ENCODE measurements around the gene TF.
A peak's percentile ranks its signal among the peaks of the same experiment; 100 is the strongest.

Gene TF

DNA sequence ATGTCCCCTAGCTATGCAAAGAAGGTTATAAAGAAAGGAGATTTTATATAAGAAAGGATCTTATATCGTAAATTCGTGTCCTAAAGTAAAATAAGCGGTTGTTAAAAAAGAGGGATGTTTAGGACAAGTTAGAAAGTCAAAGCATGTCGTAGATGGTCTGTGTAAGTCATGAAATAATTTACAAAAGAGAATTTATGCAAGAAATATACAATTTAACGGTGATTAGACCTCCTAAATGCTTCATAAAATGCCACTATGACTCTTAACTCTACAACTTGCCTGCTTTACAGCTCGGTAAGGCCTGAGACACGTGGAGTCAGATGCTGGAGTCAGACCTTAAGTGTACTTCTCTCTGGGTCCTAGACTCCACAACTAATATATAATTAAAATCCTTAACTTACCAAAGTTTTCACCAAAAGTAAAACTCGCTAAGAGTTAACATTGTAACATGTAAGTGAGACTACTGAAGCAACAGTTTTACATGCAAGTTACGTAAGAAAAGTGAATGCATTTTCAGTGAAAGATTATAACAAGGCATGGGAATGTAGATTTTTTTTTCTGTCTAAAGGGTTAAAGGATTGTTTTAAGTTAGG, 46.1 kb downstream of the TF start:
- Mint-ChIP-seq H3K27me3 (ENCODE audit: low read depth) (no peaks in the 10 kb centered on the region), H3K27ac (no peak overlapping the region), H3K9me3 (peaks cover 34% of the 10 kb centered on the region), H3K4me1 (no peaks in the 10 kb centered on the region), H3K4me3 (no peak overlapping the region), H3K36me3 (ENCODE audit: low read depth) (peaks cover 5% of the 10 kb centered on the region)
- TF ChIP-seq, protein P1, sequence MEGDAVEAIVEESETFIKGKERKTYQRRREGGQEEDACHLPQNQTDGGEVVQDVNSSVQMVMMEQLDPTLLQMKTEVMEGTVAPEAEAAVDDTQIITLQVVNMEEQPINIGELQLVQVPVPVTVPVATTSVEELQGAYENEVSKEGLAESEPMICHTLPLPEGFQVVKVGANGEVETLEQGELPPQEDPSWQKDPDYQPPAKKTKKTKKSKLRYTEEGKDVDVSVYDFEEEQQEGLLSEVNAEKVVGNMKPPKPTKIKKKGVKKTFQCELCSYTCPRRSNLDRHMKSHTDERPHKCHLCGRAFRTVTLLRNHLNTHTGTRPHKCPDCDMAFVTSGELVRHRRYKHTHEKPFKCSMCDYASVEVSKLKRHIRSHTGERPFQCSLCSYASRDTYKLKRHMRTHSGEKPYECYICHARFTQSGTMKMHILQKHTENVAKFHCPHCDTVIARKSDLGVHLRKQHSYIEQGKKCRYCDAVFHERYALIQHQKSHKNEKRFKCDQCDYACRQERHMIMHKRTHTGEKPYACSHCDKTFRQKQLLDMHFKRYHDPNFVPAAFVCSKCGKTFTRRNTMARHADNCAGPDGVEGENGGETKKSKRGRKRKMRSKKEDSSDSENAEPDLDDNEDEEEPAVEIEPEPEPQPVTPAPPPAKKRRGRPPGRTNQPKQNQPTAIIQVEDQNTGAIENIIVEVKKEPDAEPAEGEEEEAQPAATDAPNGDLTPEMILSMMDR (IDR thresholded peaks at IDR 0.05; ENCODE audit: unreplicated experiment in 3 of 3) = no peak

- H3K36me3 Mint-ChIP-seq (ENCODE audit: low read depth) = peaks cover 5% of the 10 kb centered on the region
- H3K4me1 Mint-ChIP-seq = no peaks in the 10 kb centered on the region
- peaks cover 14% of the 10 kb centered on the region for H3K27me3 Mint-ChIP-seq (ENCODE audit: low read depth)
- TF ChIP-seq, protein P1 (IDR thresholded peaks at IDR 0.05; ENCODE audit: unreplicated experiment in 3 of 3) = no peak
- H3K27ac Mint-ChIP-seq = no peak overlapping the region
- peaks cover 16% of the 10 kb centered on the region for H3K9me3 Mint-ChIP-seq
- H3K4me3 Mint-ChIP-seq = no peak overlapping the region
Measured at GRCh38 chr3:133797396-133798105, 51.4 kb downstream of the TF start.

GRCh38 chr3:133799794-133800585, 53.8 kb downstream of the TF start:
- no peaks in the 10 kb centered on the region for H3K36me3 Mint-ChIP-seq (ENCODE audit: low read depth)
- TF ChIP-seq, protein P1 (IDR thresholded peaks at IDR 0.05; ENCODE audit: unreplicated experiment in 3 of 3) = no peak
- H3K9me3 Mint-ChIP-seq = peaks cover 7% of the 10 kb centered on the region
- no peak overlapping the region for H3K4me3 Mint-ChIP-seq
- peaks cover 21% of the 10 kb centered on the region for H3K27me3 Mint-ChIP-seq (ENCODE audit: low read depth)
- no peaks in the 10 kb centered on the region for H3K4me1 Mint-ChIP-seq
- H3K27ac Mint-ChIP-seq = no peak overlapping the region

DNA sequence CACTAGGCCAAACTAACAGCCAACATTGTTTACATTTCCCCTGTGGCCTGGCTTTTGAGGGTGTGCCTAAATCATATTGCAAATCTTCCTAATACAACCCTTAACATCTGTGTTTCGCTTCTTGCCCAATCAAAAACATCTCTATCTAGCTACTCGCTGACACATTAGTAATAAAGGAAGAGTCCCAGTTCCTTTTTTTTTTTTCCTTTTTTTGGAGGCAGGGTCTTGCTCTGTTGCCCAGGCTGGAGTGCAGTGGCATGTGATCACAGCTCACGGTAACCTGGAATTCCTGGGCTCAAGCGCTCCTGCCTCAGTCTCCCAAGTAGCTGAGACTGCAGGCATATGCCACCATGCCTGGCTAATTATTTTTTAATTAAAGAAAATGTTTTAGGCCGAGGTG, 57.3 kb downstream of the TF start:
- peaks cover 17% of the 10 kb centered on the region for H3K4me1 Mint-ChIP-seq
- H3K4me3 Mint-ChIP-seq = no peak overlapping the region
- H3K27me3 Mint-ChIP-seq (ENCODE audit: low read depth) = peaks cover 21% of the 10 kb centered on the region
- no peak overlapping the region for H3K27ac Mint-ChIP-seq
- TF ChIP-seq, protein P1 (IDR thresholded peaks at IDR 0.05; ENCODE audit: unreplicated experiment in 3 of 3) = no peak
- no peaks in the 10 kb centered on the region for H3K9me3 Mint-ChIP-seq
- peaks cover 10% of the 10 kb centered on the region for H3K36me3 Mint-ChIP-seq (ENCODE audit: low read depth)

DNA sequence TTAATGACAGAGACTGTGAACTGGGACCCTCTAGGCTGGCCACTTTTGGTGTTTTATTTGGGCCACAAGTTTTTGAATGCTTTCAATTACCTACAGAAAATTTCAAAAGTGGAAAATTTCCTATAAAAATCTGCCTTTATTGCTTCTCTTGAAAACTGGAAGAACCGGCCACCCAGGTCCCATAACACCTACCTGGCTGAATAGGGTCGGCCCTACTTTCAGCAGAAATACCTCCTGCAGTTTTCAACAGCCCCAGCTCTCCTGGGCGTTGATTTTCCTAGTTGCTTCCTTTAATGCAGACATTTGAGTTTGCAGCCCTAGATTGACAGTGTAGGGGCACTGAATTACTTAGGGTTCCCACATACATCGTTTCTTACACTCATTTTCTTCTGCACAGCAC, 58.7 kb downstream of the TF start:
- Mint-ChIP-seq H3K27ac (no peak overlapping the region), H3K9me3 (no peaks in the 10 kb centered on the region), H3K4me3 (peak overlapping the region; percentile 94 to 100 (median 99)), H3K27me3 (ENCODE audit: low read depth) (peaks cover 21% of the 10 kb centered on the region), H3K4me1 (peaks cover 17% of the 10 kb centered on the region), H3K36me3 (ENCODE audit: low read depth) (peaks cover 16% of the 10 kb centered on the region)
- TF ChIP-seq, protein P1 (IDR thresholded peaks at IDR 0.05; ENCODE audit: unreplicated experiment in 3 of 3) = no peak

All from nephron (organoid).